GM18526 (cell line): ENCODE measurements around the gene TPRN.

Experiments used
- POLR2A ChIP-seq: IDR thresholded peaks from 3 replicates; pipeline ENCODE4 v1.6.1; 2011; ENCODE audit not compliant: insufficient read length; ENCODE audit errors: extremely low read depth

Gene TPRN, protein sequence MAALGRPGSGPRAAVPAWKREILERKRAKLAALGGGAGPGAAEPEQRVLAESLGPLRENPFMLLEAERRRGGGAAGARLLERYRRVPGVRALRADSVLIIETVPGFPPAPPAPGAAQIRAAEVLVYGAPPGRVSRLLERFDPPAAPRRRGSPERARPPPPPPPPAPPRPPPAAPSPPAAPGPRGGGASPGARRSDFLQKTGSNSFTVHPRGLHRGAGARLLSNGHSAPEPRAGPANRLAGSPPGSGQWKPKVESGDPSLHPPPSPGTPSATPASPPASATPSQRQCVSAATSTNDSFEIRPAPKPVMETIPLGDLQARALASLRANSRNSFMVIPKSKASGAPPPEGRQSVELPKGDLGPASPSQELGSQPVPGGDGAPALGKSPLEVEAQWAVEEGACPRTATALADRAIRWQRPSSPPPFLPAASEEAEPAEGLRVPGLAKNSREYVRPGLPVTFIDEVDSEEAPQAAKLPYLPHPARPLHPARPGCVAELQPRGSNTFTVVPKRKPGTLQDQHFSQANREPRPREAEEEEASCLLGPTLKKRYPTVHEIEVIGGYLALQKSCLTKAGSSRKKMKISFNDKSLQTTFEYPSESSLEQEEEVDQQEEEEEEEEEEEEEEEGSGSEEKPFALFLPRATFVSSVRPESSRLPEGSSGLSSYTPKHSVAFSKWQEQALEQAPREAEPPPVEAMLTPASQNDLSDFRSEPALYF

DNA sequence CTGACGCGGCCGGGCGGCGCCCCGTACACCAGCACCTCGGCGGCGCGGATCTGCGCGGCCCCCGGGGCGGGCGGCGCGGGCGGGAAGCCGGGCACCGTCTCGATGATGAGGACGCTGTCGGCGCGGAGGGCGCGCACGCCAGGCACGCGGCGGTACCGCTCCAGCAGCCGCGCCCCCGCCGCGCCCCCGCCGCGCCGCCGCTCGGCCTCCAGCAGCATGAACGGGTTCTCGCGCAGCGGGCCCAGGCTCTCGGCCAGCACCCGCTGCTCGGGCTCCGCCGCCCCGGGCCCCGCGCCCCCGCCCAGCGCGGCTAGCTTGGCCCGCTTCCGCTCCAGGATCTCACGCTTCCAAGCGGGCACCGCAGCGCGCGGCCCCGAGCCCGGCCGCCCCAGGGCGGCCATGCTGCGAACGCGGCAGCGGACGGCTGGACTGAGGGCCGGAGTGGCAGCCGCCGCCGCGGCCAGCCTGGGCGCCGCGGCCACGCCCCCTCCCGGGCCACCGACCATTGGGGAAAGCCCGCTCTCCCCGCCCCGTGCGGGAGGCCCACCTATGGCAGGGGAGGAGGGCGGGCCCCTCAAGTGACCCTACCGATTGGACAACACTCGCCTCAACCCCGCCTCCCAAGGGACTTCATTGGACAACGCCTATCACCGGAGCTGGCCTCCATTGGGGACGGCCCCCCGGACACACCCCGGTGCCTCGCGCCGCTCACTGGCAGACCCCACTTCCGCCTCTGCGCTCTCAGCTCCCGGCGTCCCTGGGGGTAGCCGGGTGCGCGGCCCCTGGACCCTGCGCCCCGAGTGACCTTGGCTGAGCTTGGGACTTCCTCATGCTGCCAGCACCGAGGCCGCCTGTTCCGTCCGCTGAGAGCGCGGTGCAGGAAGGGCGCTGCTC lies at the start of gene TPRN:
TPRN (minus strand) TSS at position 431 of the 894 bp plus-strand sequence; CDS start at position 401, 30 bp downstream.
- peak; percentile 94 for TF ChIP-seq POLR2A

DNA sequence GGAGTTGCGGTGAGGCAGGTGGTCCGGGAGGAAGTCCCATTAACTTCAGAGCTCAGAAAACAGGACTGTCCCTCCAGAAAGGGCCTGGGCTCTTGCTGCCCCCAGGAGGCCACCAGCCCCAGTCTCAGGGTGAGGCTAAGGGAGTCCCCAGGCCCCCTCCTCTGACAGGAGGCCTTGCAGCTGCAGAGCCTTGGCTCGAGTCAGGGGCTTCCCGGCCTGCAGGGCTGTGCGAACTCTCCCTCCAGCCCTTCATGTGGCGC lies 47.3 kb upstream of the TPRN start:
- no peak for TF ChIP-seq POLR2A

DNA sequence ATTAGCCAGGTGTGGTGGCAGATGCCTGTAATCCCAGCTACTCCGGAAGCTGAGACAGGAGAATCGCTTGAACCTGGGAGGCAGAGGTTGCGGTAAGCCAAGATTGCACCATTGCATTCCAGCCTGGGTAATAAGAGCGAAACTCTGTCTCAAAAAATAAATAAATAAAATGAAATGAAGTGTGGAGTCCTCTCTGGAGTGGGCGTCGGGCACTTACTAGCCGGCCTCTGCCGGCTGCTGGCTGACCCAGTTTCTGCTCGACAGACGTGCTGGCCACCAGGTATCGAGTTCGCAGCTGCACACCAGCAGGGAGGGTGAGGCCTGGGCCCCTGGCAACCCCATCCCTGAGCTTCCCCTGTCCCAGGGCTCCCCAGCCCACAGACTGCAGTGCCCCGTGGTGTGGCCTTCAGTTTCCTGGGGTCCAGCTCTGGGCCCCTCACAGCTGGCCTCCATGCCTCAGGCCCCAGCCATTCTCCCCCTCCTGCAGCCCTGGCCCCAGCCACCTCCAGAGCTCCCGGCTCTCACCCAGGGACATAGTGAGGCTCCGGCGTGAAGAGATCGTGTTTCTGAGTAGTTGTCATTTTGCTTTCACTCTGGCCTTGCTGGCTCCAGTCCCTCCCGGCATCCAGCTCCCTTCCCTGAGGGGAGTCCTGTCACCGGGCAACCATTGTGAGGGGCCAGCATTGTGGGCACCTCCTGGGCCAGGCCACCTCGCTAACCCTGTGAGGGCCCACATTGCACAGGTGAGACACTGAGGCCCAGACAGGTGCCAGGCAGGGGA lies 46.8 kb upstream of the TPRN start:
- TF ChIP-seq POLR2A = no peak

GRCh38 chr9:137245450-137246421 lies 45.2 kb upstream of the TPRN start:
- no peak for TF ChIP-seq POLR2A

DNA sequence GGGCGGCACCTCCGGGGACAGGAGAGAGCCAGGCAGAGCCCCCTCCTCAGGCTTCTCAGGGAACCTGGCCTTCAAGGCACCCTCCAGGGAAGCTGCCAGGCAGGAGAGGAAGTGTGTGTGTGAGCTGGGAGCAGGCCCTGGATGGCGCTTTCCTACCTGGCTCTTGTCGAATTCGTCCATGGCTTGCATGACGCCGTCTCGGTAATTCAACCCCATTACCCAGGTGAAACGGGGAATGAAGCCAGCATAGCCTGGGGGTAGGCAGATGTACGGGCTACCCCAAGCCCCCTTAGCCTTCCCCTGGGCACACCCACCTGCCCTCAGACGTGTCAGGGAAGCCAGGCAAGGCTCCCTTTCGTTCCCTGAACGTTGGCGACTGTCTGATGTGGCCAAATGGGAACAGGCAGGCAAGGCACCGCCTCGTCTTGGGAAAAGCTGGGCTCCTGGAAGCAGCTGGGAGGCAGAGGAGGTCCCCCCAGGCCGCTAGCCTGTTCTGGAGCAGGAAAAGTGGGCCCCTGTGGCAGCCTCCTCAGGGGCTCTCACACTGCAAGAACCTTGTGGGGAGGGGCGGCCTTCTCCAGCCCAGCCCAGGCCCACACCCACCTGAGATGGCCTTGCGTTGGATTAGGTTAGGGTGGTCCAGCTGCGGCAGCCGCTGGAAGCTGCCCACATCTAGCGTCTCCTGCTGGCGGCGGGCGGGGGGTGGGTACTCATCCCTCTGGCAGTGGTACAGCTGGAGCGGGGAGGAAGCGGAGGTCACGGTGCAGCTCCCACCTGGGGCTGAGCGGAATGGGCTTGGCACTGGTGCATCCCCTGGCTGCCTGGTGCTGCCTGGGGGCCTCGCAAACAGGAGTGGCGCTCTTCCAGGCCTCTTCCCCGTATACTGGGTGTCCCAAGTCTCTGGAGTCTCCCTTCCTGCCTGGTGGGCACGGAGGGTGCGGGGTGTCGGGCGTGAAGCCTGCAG lies 44.2 kb upstream of the TPRN start:
- TF ChIP-seq POLR2A = no peak

GRCh38 chr9:137243626-137244485 lies 43.3 kb upstream of the TPRN start:
- TF ChIP-seq POLR2A = peak; percentile 19

GRCh38 chr9:137242269-137243203 lies 42.0 kb upstream of the TPRN start:
- TF ChIP-seq POLR2A = no peak

GRCh38 chr9:137241490-137242268 lies 41.1 kb upstream of the TPRN start:
- TF ChIP-seq POLR2A = no peak

- TF ChIP-seq POLR2A = peak; percentile 100
These were observed 40.4 kb upstream of the TPRN start, which contains the start of gene TUBB4B for GRCh38 chr9:137240841-137241489. Gene TUBB4B (plus strand): TSS chr9:137241287. CDS start chr9:137241361, 74 bp downstream.
